HG02623 (cell line): ENCODE results near the gene SDHB.

Source experiments
- ATAC-seq: cut with Tn5 transposase; IDR thresholded peaks from one replicate; pipeline ENCODE4 v1.9.1; 2021; ENCODE audit warnings: moderate library complexity; ENCODE audit not compliant: unreplicated experiment

Gene SDHB

DNA sequence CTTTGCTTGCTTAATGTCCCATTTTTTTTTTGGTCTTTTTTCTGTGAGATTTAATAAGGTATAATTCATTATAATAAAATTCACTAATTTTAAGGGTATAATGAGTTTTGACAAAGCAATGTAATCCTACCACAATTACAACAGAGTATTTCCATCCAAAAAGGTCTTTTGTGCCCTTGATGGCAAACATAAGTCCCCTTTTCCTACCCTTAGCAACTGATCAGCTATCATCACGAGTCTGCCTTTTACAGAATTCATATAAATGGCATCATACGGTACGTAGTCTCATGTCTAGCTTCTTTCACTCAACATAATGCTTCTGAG, 7.5 kb downstream of the SDHB start:
- no peak for ATAC-seq

DNA sequence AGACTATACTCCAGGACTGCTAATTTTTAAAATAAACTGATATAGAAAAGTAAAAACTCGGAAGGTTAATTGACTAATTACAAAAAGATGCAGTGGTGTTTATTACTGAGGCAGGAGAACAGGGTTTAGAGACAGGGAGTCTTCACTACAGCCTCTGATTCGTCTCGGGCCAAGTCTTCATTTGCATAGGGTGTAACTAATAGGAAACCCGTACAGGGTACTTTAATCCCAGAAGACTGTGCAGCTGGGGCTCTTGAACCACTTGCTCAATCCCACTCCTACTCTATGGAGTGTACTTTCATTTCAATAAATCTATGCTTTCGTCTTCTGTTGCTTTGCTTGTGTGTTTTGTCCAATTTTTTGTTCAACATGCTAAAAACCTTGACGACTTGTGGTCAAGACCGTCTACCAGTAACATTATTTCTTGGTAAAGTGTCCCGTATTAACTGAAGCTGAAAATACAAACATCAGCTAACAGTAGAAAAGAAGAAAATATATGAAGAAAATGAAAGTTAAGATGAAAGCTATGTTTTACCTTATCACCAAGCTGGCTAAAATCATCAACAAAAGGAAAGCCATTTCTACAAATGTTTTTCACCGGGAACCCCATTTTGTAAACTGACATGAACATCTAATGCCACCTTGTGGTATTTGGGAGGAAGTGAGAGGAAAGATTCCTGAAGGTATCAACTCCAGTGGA, 8.0 kb downstream of the SDHB start:
- ATAC-seq, result no peak

DNA sequence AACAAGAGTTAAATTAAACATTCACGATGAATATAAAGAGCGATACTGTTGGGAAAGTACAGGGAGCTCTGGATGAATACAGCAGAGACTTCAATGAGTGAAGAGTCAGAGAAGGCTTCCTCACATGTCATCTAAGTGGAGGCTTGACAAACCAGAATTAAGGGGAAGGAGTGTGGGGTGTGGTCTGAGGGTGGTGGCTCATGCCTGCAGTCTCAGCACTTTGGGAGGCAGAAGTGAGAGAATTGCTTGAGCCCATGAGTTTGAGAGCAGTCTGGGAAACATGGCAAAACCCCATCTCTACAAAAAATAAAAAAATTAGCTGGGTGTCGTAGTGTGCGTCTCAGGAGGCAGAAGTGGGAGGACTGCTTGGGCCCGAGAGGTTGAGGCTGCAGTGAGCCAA, 8.7 kb downstream of the SDHB start:
- no peak for ATAC-seq

DNA sequence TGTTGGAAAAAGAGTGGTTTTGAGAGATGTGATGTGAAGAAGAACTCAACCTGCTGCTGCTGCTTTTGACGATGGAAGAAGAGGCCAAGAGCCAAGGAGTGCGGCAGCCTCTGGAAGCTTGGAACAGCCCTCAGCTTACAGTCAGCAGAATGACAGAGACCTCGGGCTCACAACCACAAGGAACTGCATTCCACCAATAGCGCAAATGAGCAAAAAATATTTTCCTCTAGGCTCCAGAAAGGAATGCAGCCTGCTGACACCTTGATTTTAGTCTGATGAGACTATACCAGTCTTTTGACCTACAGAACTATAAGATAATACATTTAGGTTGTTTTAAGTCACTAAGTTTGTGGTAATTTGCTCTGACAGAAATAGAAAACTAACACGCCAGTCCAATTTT, 10.2 kb downstream of the SDHB start:
- ATAC-seq, result no peak

DNA sequence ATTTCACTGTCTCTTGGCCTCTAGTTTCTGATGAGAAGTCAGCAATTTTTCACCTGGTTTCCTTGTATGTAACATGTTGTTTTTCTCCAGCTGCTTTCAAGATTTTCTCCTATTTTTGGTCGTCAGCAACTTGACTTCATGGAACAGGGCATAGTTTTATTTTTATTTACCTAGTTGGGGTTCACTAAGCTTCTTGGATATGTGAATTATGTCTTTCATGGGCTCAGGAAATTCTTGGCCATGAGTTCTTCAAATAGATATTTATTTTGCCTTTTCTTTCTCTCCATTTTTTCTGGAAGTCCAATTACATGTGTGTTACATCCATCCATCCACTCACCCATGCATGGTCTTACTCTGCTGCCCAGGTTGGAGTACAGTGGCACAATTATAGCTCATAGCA, 13.7 kb downstream of the SDHB start:
- ATAC-seq, result no peak

DNA sequence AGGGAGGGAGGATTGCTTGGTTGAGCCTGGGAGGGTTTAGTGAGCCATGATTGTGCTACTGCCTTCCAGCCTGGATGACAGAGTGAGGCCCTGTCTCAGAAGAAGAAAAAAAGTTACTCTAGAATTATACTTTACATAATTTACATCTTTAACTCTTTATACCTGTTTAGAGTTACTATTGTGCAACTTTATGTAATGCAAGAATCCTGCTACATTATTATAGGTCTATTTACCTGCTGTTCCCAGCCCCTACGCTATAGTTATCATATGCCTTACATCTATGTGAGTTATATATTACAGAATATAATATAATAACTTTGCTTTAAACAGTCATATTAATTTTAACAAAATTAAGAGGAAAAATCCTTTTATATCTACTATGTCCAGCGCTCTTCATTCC, 14.3 kb downstream of the SDHB start:
- no peak for ATAC-seq

DNA sequence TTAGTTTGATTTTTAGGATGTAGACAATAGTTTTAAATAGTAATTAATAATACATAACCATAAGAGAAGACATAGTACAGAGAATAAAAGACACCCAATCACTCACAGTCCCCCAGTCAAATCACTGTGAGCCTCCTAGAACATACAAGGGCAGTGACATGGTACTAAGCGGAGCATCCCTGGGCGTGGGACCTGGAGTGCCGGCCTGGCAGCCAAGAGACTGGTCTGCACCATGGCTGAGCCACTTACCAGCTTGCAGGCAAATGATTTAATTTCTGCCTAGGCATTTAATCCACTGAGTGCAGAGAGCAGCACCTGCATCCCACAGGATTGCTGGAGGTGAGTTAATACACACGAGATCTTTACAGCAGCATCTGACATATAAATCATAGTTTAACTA, 20.4 kb downstream of the SDHB start:
- no peak for ATAC-seq

DNA sequence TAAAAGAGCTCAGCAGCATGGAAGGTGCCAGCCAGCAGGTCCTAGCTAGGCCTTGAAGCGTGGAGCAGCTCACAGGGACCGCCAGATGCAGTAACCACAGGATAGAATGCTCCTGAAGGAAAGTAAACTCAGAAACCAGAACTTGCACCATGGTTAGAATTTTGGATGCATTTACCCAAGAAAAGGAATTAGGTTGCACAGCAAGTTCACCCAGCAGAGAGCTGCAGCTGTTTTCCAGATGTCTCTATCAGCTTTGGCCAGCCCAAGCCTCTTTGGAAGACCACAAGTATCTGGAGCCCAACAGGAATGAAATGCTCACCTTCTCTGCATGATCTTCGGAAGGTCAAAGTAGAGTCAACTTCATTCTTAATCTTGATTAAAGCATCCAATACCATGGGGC, 21.1 kb downstream of the SDHB start:
- no peak for ATAC-seq

DNA sequence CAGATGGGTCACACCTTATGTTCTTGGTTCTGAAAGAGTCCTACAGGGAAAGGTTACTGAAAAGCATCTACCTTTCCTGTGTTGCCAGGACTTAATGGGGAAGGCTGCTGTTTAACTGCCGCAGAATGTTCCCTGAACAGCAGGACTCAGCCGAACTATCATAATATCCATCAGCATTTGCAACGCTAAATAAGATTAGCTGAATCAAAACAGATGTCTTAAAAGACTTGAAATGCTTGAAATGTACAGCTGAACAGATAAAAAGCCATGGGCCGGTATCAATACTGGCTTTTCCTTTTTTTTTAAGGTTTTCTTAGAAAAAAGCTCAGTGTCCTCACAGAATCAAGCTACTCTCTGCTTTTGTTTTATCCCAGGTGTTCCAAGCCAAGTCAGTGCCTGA, 22.4 kb downstream of the SDHB start:
- no peak for ATAC-seq

DNA sequence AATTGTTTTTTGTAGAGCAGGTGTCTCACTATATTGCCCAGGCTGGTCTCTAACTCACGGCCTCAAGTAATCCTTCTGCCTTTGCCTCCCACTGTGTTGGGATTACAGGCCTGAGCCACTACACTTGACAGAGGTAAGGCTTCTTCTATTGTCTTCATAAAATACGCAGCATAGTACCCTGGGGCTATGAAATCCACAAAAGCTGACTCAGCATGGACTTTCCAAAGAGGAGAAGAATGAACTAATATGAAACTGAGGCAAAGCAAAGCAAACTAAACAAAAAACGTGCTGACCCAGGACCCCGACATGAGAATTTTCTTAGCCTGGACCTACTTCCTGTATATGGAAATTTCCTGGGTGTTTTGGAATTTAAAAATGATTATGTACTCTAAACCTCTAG, 23.6 kb downstream of the SDHB start:
- ATAC-seq, result no peak

DNA sequence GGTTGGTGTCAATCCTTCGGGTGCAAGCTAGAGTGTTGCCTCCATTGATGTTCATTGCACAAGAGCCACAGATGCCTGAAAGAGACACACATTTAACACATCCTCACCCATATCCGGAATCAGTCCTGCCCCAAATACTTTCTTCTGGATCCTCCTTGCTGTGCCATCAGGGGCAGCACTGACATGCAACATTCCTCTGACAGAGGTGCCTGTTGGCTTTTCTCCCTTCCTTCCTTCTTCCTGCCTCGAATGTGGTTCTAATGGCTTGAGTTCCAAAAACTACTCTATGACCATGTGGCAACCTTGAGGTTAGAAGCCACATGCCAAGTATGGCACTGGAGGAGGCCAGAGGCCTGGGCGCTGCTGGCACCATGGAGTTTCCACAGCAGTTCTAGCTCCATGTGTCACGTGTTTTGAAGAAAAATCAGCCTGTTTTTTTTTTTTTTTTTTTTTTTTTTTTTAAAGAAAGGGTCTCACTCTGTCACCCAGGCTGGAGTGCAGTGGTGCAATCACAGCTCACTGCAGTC, 25.1 kb downstream of the SDHB start:
- ATAC-seq, result no peak

DNA sequence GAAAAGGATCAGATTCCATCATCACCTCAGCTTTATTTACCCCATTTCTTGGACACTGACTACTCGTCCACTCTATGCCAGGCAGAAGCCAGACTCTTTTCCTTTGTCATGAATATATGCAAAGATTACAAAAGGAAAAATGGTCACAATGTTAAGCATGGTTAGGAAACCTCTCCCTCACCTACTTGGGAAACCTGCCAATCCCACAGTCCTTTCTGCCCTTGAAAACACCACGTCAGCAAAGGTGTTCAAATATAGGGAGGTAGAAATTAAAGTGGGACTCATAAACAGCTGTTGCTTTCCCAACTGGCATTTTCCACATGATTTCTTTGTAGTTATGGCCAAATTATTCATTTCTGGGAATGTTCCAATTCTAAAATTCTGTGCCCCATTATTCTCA, 25.9 kb downstream of the SDHB start:
- ATAC-seq, result no peak

DNA sequence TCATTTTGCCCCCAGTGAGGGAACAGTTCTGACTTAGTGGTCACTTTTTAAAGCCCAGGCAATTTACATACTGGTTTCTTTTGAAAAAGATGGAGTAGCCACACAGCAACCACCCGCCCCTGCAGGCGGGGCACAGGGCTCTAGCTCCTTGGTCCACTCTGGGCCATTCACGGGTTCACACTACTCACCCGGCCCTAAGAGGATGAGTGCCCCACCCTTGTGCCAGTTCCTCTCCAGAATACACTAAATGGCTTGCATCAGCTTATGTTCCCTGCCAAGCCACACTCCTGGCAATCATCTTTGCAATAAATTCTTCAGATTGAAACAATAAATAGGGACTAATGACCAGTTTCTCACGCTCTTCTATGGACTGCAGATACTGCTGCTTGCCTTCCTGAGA, 26.4 kb downstream of the SDHB start:
- no peak for ATAC-seq

DNA sequence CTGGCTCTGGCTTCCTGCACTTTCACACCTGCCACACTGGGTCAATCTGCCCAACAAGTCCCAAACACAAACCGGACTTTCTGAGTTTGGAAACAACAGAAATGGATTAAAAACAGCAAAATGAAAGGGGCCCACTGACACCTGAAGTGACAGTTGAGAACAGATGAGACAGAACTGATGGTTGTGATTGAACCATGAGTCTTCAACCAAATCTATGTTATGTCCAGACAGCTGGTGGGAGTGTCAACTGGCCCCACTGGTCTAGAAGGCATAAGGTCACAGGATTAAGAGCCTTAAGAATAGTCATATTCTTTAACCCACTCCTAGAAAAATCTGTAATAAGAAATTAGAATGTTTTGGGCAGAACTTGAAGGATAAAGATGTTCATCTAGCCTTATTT, 29.1 kb downstream of the SDHB start:
- ATAC-seq, result no peak

DNA sequence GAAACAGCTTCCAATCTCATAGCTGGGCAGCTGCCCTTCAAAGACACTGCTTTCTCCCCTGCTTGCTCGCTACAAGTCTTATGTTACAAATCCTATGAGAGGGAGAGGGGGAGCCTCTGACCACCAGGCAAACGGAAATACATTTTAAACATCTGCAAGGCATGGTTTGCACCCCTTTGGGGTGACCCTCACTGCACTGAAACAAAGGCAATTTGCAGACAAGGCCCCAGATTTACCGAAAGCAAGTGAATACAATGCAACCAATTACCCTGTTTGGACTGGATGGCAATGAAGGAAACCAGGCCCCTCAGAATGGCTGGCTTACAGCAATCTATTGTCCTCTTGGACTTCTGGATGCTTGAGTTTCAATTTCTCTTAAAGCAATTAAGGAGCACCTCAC, 30.3 kb downstream of the SDHB start:
- ATAC-seq, result no peak

DNA sequence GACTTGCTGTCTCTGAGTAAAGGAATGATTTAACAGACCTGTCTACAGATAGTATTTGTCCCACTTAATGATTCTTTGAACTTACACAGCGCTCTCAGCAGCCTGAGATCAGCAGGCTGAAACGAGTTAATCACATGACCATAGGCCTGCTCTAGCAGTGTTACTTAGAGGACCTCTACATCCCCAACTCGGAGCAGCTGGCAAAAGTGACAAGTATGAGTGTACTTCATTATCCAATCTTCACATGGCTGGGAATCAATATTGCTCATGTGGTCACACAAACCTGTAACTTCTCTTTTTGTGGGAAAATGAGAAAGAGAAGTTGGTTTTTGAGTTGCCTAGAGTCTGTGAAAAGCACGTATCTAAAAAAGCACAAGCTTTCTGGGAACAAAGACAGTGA, 30.7 kb downstream of the SDHB start:
- ATAC-seq, result no peak

DNA sequence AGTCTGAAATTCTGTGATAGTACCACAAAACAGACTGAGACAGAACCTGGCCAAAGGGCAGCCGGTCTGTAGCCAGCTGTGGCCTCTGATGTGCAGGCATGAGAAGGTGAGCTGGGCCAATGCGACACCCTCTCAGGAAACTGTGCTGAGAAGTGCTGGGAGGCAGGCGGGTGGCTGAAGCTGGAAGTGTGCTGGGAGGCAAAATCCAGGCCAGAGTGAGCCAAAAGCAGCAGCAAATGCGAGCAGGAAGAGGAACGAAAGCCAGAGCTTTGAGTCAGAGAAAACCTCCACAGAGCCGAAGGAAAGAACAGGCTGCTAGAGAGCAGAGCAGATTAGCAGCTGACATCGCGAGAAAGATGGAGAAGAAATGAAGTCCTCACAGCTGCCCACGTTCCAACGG, 31.9 kb downstream of the SDHB start:
- no peak for ATAC-seq

DNA sequence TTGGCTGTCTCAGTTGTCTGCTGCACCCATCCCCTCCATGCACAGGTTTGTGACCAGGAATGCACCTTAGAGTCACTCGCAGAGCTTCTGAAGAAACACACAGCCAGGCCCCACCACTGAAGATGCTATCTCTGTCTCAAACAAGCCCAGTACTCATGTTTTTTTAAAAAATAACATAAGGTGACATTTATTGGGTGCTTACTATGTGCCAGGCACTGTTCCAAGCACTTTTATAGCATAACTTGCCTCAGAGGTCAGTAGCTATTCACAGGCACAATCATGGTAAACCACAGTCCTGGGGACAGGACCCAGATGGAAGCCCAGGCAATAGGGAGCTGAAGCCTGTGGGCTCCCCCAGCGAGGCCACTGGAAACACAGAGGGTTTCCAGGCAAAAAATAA, 33.3 kb downstream of the SDHB start:
- no peak for ATAC-seq

DNA sequence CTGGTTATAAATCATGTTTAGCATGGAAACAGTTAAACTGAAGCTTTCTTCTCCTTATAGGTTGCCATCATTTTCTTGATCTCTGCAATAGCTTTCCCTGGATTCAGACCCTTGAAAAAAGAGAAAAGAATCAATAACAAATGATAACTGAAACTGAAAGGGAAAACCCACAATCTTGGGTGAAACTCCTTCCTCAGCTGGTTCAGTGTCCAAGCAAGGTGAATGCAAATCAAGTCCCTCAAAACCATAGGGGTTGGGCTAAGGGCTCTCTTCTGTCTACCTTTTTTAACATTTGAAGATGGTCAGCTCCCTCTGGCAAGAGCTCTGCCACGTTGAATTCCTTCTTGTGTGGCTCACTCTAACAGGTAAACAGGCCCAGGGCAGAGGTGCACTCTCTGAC, 35.0 kb downstream of the SDHB start:
- no peak for ATAC-seq

DNA sequence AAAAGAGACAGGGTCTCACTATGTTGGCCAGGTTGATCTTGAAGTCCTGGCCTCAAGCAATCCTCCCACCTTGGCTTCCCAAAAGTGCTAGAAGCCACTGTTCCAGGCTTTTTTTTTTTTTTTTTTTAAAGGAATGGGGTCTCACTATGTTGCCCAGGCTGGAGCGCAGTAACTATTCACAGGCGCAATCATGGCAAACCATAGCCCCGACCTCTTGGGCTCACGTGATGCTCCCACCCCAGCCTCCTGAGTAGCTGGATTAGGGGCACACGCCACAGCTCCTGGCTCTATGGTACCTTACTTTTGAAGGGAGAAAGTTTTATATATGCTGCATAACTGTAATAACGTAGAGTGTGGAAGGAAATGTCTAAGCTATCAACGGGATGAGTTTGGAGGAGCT, 36.4 kb downstream of the SDHB start:
- no peak for ATAC-seq

DNA sequence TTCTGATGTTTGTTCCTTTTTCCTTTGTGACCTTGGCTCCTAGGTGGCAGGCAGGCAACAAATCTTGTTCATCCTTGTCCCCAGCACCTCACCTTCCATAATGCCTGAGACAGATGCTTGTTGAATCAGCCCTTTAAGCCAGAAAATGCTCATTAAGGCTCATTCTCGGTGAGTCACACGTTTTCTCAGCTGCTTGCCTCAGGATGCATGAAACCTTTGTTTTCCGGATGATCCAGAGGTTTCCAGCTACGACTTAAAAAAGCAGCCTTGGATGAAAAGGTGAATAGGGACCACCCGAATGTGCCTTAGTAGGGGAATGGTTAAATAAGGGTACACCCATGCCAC, 37.5 kb downstream of the SDHB start:
- ATAC-seq, result no peak

DNA sequence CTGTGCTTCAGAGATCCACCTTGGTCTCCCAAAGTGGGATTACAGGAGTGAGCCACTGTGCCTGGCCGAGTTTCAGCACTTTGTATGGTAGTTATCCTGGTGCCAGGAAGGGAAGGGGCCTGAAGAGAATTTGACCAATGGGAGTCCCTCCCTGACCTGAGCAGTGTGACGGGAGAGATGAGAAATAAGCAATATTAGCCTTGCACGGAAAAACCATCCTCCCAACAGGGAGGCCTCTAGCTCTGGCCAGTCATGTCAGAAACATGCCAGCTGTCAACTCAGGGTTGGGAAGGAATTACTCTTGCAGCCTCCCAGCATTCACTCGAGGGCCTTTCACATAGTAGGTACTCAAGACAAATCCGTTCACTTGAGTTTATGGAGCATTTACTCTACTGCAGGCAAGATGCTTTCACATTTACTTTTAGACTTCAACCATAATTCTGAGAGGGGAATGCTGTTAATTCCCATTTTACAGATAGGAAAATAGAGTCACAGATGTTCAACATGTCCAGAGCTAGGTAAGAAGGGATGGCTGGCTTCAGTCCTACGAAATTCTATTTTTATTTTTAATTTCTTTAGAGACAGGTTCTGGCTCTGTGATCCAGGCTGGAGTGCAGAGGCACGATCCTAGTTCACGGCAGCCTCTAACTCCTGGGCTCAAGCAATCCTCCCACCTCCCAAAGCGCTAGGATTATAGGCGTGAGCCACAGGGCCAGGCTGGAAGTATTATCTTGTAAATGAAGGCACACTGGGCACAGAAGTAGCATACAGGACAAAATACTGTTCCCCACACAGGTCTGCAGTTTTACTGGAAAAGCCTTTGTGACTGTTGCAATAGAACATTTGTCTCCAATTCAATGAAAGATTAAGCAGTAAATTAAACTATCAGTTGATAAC, 38.9 kb downstream of the SDHB start:
- ATAC-seq, result no peak
